ENCODE results near the gene SIAH2. TPM values are rescaled to one million over a fixed set of nuclear protein-coding genes. Genes with fewer than 3 reads are reported as not detected.

Gene SIAH2
- total and polyA plus RNA-seq, 2 donors: 22.4 to 24.5 TPM

GRCh38 chr3:150741497-150742140, 21.4 kb downstream of the SIAH2 start:
- Histone ChIP-seq H3K9me3 (ENCODE audit: control insufficient read depth in 2 of 2, insufficient read depth in 1 of 2, low read length in 1 of 2) (no peaks in the 10 kb centered on the region), H3K27me3 (ENCODE audit: control insufficient read depth in 2 of 2, insufficient read depth in 1 of 2, low read length in 1 of 2) (no peaks in the 10 kb centered on the region), H3K36me3 (ENCODE audit: control insufficient read depth in 2 of 2, insufficient read depth in 2 of 2, low read length in 1 of 2) (peaks cover 9 to 15% of the 10 kb centered on the region in 2 donors), H3K4me1 (ENCODE audit: control insufficient read depth in 2 of 2, insufficient read depth in 2 of 2, low read length in 2 of 2) (peaks cover 0 to 8% of the 10 kb centered on the region in 2 donors), H3K27ac (ENCODE audit: low read depth in 1 of 2, low read length in 1 of 2) (no peak overlapping the region), H3K4me3 (ENCODE audit: low read length in 2 of 2) (no peak overlapping the region)
- DNase-seq (ENCODE audit: low read depth in 6 of 9, low spot score in 9 of 9): no peak
- 94% methylated on average over 5 of the region's 5 CpGs for WGBS

GRCh38 chr3:150740733-150741496, 22.1 kb downstream of the SIAH2 start:
- no peak for DNase-seq (ENCODE audit: low read depth in 6 of 9, low spot score in 9 of 9)
- WGBS: 96% methylated on average over 12 of the region's 12 CpGs
- Histone ChIP-seq H3K4me1 (ENCODE audit: control insufficient read depth in 2 of 2, insufficient read depth in 2 of 2, low read length in 2 of 2) (peaks cover 0 to 8% of the 10 kb centered on the region in 2 donors), H3K9me3 (ENCODE audit: control insufficient read depth in 2 of 2, insufficient read depth in 1 of 2, low read length in 1 of 2) (no peaks in the 10 kb centered on the region), H3K4me3 (ENCODE audit: low read length in 2 of 2) (no peak overlapping the region), H3K36me3 (ENCODE audit: control insufficient read depth in 2 of 2, insufficient read depth in 2 of 2, low read length in 1 of 2) (peaks cover 7 to 15% of the 10 kb centered on the region in 2 donors), H3K27me3 (ENCODE audit: control insufficient read depth in 2 of 2, insufficient read depth in 1 of 2, low read length in 1 of 2) (no peaks in the 10 kb centered on the region), H3K27ac (ENCODE audit: low read depth in 1 of 2, low read length in 1 of 2) (no peak overlapping the region)

DNA sequence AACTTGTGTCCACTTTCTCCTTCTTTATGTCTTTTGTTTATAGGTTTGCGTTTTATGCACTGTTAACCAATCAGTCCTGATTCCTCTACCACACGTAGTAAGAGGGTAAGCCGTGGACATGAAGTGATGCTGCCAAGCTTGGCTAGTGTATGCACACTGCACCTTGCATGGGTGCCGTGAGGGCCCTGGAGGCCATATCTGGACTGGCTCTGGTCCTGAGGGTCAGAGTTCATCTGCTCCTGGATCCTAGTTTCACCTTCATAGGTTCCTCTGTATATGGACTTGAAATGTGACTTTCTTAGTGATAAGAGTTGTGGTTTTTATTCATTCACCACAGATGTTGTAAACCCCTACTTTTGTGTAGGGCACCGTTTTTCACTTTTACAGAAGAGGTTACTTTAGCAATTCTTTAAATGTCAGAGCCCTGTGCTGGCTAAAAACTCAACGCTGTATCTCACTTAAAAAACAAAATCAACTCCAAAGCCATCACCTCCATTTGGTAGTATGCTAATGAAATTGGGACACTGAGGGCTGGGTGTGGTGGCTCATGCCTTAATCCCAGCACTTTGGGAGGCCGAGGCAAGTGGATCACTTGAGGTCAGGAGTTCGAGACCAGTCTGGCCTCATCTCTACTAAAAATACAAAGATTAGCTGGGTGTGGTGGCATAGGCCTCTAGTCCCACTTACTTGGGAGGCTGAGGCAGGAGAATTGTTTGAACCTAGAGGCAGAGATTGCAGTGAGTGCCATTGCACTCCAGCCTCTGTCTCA, 22.9 kb downstream of the SIAH2 start:
- Histone ChIP-seq H3K4me3 (ENCODE audit: low read length in 2 of 2) (no peak overlapping the region), H3K9me3 (ENCODE audit: control insufficient read depth in 2 of 2, insufficient read depth in 1 of 2, low read length in 1 of 2) (no peaks in the 10 kb centered on the region), H3K36me3 (ENCODE audit: control insufficient read depth in 2 of 2, insufficient read depth in 2 of 2, low read length in 1 of 2) (peaks cover 7 to 15% of the 10 kb centered on the region in 2 donors), H3K27me3 (ENCODE audit: control insufficient read depth in 2 of 2, insufficient read depth in 1 of 2, low read length in 1 of 2) (no peaks in the 10 kb centered on the region), H3K27ac (ENCODE audit: low read depth in 1 of 2, low read length in 1 of 2) (peak overlapping the region; percentile 45 to 72), H3K4me1 (ENCODE audit: control insufficient read depth in 2 of 2, insufficient read depth in 2 of 2, low read length in 2 of 2) (peaks cover 0 to 8% of the 10 kb centered on the region in 2 donors)
- no peak for DNase-seq (ENCODE audit: low read depth in 6 of 9, low spot score in 9 of 9)
- WGBS: 81% methylated on average over 8 of the region's 8 CpGs

DNA sequence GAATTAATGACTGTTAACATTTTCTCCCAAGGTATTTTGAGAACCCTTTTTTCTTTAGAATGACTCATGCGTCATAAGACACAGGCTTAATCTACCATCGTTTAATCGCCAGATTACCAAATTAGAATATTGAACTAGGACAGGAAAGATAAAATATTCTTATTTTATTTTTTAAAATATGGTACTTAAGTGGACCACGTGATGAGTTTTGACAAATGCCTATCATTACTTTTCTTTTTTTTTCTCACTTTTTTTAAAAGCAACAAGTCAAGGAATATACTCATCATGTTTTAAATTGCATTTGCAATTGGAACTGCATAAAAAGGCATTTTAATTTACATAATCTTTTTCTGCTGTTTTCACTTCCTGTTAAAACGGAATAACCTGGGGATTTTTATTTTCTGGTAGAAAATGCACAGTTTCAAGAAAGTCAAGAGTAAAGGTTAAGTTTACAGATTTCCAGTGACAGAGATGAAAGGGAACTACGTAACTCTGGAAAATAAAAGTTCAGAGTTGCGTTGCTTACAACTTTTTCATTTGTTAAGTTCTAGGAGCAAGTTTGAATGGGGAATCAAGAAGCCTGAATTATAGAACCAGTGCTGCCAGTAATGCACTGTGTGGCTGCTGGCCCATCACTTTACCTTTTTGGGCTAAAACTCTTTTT, 23.6 kb downstream of the SIAH2 start:
- peak overlapping the region in 1 of 2 donors; percentile 45 for H3K27ac ChIP-seq (ENCODE audit: low read depth in 1 of 2, low read length in 1 of 2)
- H3K4me1 ChIP-seq (ENCODE audit: control insufficient read depth in 2 of 2, insufficient read depth in 2 of 2, low read length in 2 of 2): peaks cover 0 to 8% of the 10 kb centered on the region in 2 donors

DNA sequence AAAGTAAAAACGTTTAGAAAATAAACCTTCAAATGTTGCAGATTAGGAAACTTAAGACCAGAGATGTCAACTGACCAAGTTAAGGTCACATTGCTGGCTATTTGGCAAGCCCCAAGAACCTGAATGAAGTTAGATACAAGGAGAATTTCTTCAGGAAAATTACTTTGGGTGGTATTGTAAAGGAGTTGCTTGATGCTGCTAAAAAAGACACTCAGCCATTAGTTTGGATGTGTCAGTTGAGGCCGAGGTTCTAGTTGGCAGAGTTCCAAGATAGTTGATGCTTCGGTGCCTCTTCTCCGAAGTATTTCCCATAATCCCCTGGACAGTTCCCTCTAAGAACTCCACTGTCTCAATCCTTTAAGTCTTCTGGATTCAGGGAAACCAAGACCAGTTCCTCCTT, 24.3 kb downstream of the SIAH2 start:
- Histone ChIP-seq H3K36me3 (ENCODE audit: control insufficient read depth in 2 of 2, insufficient read depth in 2 of 2, low read length in 1 of 2) (peaks cover 7 to 15% of the 10 kb centered on the region in 2 donors), H3K9me3 (ENCODE audit: control insufficient read depth in 2 of 2, insufficient read depth in 1 of 2, low read length in 1 of 2) (no peaks in the 10 kb centered on the region), H3K27me3 (ENCODE audit: control insufficient read depth in 2 of 2, insufficient read depth in 1 of 2, low read length in 1 of 2) (no peaks in the 10 kb centered on the region), H3K4me3 (ENCODE audit: low read length in 2 of 2) (no peak overlapping the region), H3K4me1 (ENCODE audit: control insufficient read depth in 2 of 2, insufficient read depth in 2 of 2, low read length in 2 of 2) (peaks cover 0 to 8% of the 10 kb centered on the region in 2 donors), H3K27ac (ENCODE audit: low read depth in 1 of 2, low read length in 1 of 2) (no peak overlapping the region)
- no peak for DNase-seq (ENCODE audit: low read depth in 6 of 9, low spot score in 9 of 9)
- WGBS: 90% methylated on average over 4 of the region's 4 CpGs

More for the DNA sequence above, 23.6 kb downstream of the SIAH2 start:
- Histone ChIP-seq H3K9me3 (ENCODE audit: control insufficient read depth in 2 of 2, insufficient read depth in 1 of 2, low read length in 1 of 2) (no peaks in the 10 kb centered on the region), H3K36me3 (ENCODE audit: control insufficient read depth in 2 of 2, insufficient read depth in 2 of 2, low read length in 1 of 2) (peaks cover 7 to 15% of the 10 kb centered on the region in 2 donors), H3K27me3 (ENCODE audit: control insufficient read depth in 2 of 2, insufficient read depth in 1 of 2, low read length in 1 of 2) (no peaks in the 10 kb centered on the region), H3K4me3 (ENCODE audit: low read length in 2 of 2) (no peak overlapping the region)
- DNase-seq (ENCODE audit: low read depth in 6 of 9, low spot score in 9 of 9): no peak
- 80% methylated on average over 7 of the region's 7 CpGs for WGBS

DNA sequence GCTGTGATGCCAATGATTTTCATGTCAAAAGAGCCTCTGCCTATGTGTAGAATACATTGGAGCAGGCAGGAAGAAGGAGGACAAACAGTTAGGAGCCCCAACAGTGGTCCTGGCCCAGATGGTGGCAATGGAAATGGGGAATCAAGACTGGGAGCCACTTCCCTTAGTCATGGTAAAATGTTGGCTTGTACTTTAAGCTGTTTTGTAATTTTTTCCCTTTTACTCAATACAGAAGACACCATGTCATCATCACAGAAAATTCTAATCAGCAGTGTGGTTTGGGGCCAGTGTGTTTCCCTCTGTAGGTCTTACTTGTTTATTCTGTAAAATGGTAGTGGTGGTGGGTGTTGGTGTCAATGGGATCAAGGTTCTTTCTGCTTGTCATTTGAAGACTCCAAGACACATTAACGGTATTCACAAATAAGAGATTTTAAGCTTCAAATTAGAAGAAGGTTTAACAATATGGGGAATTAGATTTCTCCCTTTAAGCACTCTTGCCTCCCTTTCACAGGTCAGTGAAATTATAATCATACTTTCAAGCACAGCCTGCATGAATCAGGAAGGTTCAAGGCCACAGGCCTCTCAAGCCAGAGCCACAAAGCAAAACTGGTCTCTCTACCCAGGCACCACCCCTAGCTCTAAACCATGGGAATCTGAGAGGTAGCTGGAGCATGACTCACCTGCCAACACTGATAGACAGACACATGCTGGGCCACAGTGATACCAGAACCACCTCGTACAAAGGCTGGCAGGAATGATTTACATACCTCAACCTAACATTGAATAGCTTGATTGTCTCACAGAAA, 24.9 kb downstream of the SIAH2 start:
- 92% methylated on average over 2 of the region's 2 CpGs for WGBS
- no peak for DNase-seq (ENCODE audit: low read depth in 6 of 9, low spot score in 9 of 9)

DNA sequence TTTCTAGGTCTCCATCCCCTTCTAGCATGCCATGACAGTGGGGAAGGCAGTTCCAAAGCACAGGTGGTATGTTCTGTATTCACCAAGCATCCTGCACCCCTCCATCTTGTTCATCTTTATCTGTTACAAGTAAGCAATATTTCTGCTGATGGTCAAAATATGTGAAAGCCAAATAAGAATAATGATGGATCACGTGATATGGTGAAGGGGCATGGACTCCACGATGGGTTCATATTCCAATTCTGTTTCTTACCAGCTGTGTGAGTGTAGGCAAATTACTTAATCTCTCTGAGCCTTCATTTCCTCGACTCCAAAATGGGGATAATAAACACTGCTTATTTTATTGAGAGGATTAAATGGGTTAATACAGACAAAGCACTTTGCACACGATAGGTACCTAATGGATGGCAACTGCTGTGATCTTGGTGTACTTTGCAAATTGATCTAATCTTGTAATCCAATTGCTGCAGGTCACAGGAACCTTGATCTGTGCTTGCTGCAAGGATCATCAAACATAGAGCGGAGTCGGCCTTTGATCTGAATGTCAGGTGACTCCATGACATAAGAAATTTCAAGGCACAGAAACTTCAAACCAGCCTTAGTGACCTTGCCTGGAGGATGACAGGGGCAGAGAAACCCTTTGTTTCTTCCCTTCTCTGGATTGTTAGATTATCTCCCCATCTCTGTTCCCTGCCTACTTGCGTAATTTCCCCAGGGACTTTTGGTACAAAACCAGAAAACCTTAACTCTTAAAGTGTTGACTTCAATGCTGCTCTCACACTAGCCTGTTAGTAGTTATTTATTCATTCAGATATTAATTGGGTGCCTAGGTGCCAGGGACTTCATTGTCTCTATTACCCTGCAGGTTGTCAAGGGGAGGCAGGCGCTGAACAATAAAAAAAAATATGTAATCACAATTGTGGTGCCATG, 25.8 kb downstream of the SIAH2 start:
- Histone ChIP-seq H3K36me3 (ENCODE audit: control insufficient read depth in 2 of 2, insufficient read depth in 2 of 2, low read length in 1 of 2) (peaks cover 6 to 11% of the 10 kb centered on the region in 2 donors), H3K9me3 (ENCODE audit: control insufficient read depth in 2 of 2, insufficient read depth in 1 of 2, low read length in 1 of 2) (no peaks in the 10 kb centered on the region), H3K4me1 (ENCODE audit: control insufficient read depth in 2 of 2, insufficient read depth in 2 of 2, low read length in 2 of 2) (peaks cover 0 to 8% of the 10 kb centered on the region in 2 donors), H3K4me3 (ENCODE audit: low read length in 2 of 2) (no peak overlapping the region), H3K27me3 (ENCODE audit: control insufficient read depth in 2 of 2, insufficient read depth in 1 of 2, low read length in 1 of 2) (no peaks in the 10 kb centered on the region), H3K27ac (ENCODE audit: low read depth in 1 of 2, low read length in 1 of 2) (peak overlapping the region in 1 of 2 donors; percentile 31)
- 82% methylated on average over 8 of the region's 8 CpGs for WGBS
- DNase-seq (ENCODE audit: low read depth in 6 of 9, low spot score in 9 of 9): peak in 1 of 9 donors; percentile 65

More for the DNA sequence above, 24.9 kb downstream of the SIAH2 start:
- H3K36me3 ChIP-seq (ENCODE audit: control insufficient read depth in 2 of 2, insufficient read depth in 2 of 2, low read length in 1 of 2): peaks cover 10 to 15% of the 10 kb centered on the region in 2 donors
- no peaks in the 10 kb centered on the region for H3K27me3 ChIP-seq (ENCODE audit: control insufficient read depth in 2 of 2, insufficient read depth in 1 of 2, low read length in 1 of 2)
- peak overlapping the region in 1 of 2 donors; percentile 31 for H3K27ac ChIP-seq (ENCODE audit: low read depth in 1 of 2, low read length in 1 of 2)
- peaks cover 0 to 8% of the 10 kb centered on the region in 2 donors for H3K4me1 ChIP-seq (ENCODE audit: control insufficient read depth in 2 of 2, insufficient read depth in 2 of 2, low read length in 2 of 2)
- no peaks in the 10 kb centered on the region for H3K9me3 ChIP-seq (ENCODE audit: control insufficient read depth in 2 of 2, insufficient read depth in 1 of 2, low read length in 1 of 2)
- no peak overlapping the region for H3K4me3 ChIP-seq (ENCODE audit: low read length in 2 of 2)
